ENCODE results near the gene COMMD2. TPM values are rescaled to one million over a fixed set of nuclear protein-coding genes. Genes with fewer than 3 reads are reported as not detected.

Gene COMMD2
- total and polyA plus RNA-seq, 8 donors: 4.4 to 19.2 (median 12.2) TPM

DNA sequence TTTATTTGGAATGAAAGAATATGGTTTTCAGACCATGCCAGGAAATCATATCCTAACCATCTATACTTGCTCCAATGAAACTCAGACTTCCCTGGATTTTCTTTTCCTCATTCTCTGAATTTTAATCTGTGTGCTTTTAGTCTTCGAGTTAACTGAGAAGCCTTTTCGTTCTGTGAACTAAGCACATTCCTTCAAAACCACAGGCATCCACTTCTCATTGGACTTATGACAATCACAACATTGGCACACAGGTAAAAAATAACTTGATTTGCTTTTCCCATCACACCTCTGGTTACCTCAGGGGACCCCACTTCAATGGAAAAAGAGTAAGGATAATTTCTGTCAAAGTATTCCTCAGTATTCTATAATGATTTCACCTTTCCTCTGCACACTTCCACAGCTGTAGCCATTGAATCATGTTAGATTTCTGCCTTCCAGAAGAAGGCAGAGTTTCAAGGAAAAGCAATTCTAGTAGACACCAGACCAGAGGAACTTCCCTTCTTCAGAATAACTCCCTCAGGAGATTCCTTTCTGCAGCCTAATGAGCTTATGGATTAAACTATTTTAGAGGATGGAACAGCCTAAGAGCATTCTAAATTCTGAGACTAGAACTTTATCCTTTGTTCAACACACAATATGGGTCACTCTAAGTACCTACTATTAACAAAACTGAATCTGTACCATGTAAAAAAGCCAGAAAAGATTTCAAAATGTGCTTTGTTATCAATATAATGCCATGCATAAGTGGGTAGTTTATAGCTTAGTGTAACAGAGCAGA is 15.9 kb downstream of the COMMD2 start:
- no peak for FAIRE-seq
- H3K27ac ChIP-seq: no peak overlapping the region
- no peak for TF ChIP-seq CTCF (IDR thresholded peaks at IDR 0.05)
- H3K27me3 ChIP-seq: no peaks in the 10 kb centered on the region
- peak in 3 of 4 donors; percentile 38 to 71 (median 70) for ATAC-seq
- no peak overlapping the region for H3K4me3 ChIP-seq
- intact Hi-C loops (cut with DNase I): no loop called here
- no peaks in the 10 kb centered on the region for H3K4me1 ChIP-seq
- no peaks in the 10 kb centered on the region for H3K9me3 ChIP-seq
- WGBS, 2 donors: 40 to 50% methylated on average over 2 of the region's 2 CpGs
- peaks cover 0 to 8% (median 0%) of the 10 kb centered on the region in 3 donors for H3K36me3 ChIP-seq
- no peak for DNase-seq

- Histone ChIP-seq H3K9me3 (no peaks in the 10 kb centered on the region), H3K27ac (no peak overlapping the region), H3K27me3 (no peaks in the 10 kb centered on the region), H3K36me3 (no peaks in the 10 kb centered on the region), H3K4me1 (no peaks in the 10 kb centered on the region), H3K4me3 (no peak overlapping the region)
- DNase-seq (no peak), ATAC-seq (no peak), FAIRE-seq (no peak)
- 74 to 79% methylated on average over 3 of the region's 3 CpGs for WGBS, 2 donors
- intact Hi-C loops (cut with DNase I): no loop called here
- TF ChIP-seq CTCF (IDR thresholded peaks at IDR 0.05): no peak
These were observed 20.1 kb downstream of the COMMD2 start for GRCh38 chr3:149732234-149732633.

- Histone ChIP-seq H3K4me1 (no peaks in the 10 kb centered on the region), H3K9me3 (no peaks in the 10 kb centered on the region), H3K36me3 (no peaks in the 10 kb centered on the region), H3K27ac (no peak overlapping the region), H3K4me3 (no peak overlapping the region), H3K27me3 (no peaks in the 10 kb centered on the region)
- intact Hi-C loops (cut with DNase I): no loop called here
- ATAC-seq (no peak), FAIRE-seq (no peak), DNase-seq (no peak)
- 84 to 92% methylated on average over 2 of the region's 2 CpGs for WGBS, 2 donors
- no peak for TF ChIP-seq CTCF (IDR thresholded peaks at IDR 0.05)
These were observed 24.6 kb downstream of the COMMD2 start for GRCh38 chr3:149727656-149728055.

DNA sequence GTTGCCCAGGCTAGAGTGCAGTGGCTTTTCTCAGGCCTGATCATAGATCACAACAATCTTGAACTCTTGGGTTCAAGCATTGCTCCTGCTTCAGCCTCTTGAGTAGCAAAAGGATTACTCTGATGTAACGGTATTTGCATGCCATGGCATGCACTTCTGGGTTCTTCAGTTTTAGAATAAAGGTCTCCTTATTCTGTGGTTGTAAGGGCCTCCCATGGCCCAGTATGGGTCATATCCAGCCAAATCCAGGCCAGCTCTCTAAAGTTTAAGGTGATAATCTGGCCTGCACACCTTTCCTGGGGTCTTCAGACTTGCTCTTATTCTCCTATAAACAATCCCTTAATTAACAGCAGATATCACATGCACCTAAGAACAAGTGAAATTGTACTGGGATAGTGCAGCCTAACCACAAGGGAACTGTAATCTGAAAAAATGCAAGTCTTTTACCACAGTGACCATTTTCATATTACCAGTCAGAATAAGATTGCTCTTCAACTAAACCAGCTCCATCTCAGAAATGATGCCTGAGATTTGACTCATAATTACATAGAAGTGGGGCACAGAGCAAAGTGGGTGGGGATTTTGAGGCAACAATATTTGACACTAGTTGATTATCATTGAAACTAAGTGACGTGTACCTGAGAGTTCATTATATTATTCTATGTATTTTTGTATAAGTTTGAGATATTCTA is 25.4 kb downstream of the COMMD2 start:
- 87 to 91% methylated on average over 2 of the region's 2 CpGs for WGBS, 2 donors
- Histone ChIP-seq H3K27me3 (no peaks in the 10 kb centered on the region), H3K4me1 (no peaks in the 10 kb centered on the region), H3K27ac (no peak overlapping the region), H3K36me3 (no peaks in the 10 kb centered on the region), H3K4me3 (no peak overlapping the region), H3K9me3 (no peaks in the 10 kb centered on the region)
- ATAC-seq (no peak), FAIRE-seq (no peak), DNase-seq (no peak)
- no peak for TF ChIP-seq CTCF (IDR thresholded peaks at IDR 0.05)
- intact Hi-C loops (cut with DNase I): no loop called here

DNA sequence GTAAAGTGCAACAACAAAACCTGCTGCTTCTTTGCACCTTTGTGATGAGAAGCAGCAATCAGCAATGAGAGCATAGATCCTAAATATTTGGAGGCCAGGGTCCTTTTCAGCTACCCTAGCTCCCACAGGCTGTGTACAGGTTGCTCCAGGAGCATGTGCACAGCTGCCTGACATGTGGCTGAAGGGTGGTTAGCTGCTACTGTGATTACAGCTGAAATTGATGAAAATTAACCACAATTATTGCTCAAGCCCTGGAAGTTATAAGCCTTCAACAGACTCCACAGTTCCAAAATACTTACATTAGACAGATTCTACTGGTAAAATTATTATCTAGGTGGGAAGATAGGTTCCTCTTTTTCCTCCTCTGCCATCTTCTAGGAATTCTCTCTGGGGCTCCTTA is 28.5 kb downstream of the COMMD2 start:
- intact Hi-C loops (cut with DNase I): no loop called here
- ATAC-seq (no peak), FAIRE-seq (no peak), DNase-seq (no peak)
- H3K27me3 ChIP-seq: no peaks in the 10 kb centered on the region
- H3K27ac ChIP-seq: no peak overlapping the region
- no peaks in the 10 kb centered on the region for H3K4me1 ChIP-seq
- no peak for TF ChIP-seq CTCF (IDR thresholded peaks at IDR 0.05)
- no peaks in the 10 kb centered on the region for H3K36me3 ChIP-seq
- H3K9me3 ChIP-seq: no peaks in the 10 kb centered on the region
- no peak overlapping the region for H3K4me3 ChIP-seq

All from pancreas (tissue), 10 donors.